Hepatocyte (in vitro differentiated cells): ENCODE data around the gene EPHA10. TPM values are rescaled to one million over a fixed set of nuclear protein-coding genes. Genes with fewer than 3 reads are reported as not detected.

Source experiments
- DNase-seq: peaks from one replicate; pipeline ENCODE4 v3.0.0-alpha.2; 2016; ENCODE audit warnings: low spot score
- H2AFZ ChIP-seq: fragments of 200-600 bp; sonication (generic); 2 replicates; pipeline ENCODE4 v1.6.0; 2016; ENCODE audit warnings: antibody characterized with exemption, mild to moderate bottlenecking
- H3K27ac ChIP-seq: fragments of 200-600 bp; sonication (generic); 2 replicates; pipeline ENCODE4 v1.5.1; 2016; ENCODE audit warnings: mild to moderate bottlenecking
- H3K27me3 ChIP-seq: fragments of 200-600 bp; sonication (generic); 2 replicates; pipeline ENCODE4 v1.6.1; 2016
- H3K36me3 ChIP-seq: fragments of 200-600 bp; sonication (generic); replicated peaks from 2 replicates; pipeline ENCODE4 v1.5.1; 2016; ENCODE audit warnings: low read depth; ENCODE audit not compliant: insufficient read depth
- H3K4me1 ChIP-seq: fragments of 200-600 bp; sonication (generic); 2 replicates; pipeline ENCODE4 v1.5.1; 2016; ENCODE audit warnings: mild to moderate bottlenecking, moderate library complexity; ENCODE audit not compliant: insufficient read depth
- H3K4me2 ChIP-seq: fragments of 200-600 bp; sonication (generic); 2 replicates; pipeline ENCODE4 v1.6.0; 2016
- H3K4me3 ChIP-seq: fragments of 200-600 bp; sonication (generic); 2 replicates; pipeline ENCODE4 v1.5.1; 2016; ENCODE audit warnings: mild to moderate bottlenecking
- H3K79me2 ChIP-seq: fragments of 200-600 bp; sonication (generic); 2 replicates; pipeline ENCODE4 v1.6.0; 2017; ENCODE audit warnings: mild to moderate bottlenecking
- H3K9me2 ChIP-seq: fragments of 200-600 bp; sonication (generic); replicated peaks from 2 replicates; pipeline ENCODE4 v1.6.0; 2017; ENCODE audit warnings: mild to moderate bottlenecking; ENCODE audit not compliant: insufficient read depth
- H3K9me3 ChIP-seq: fragments of 200-600 bp; sonication (generic); 2 replicates; pipeline ENCODE4 v1.5.1; 2016; ENCODE audit warnings: low read depth, mild to moderate bottlenecking
- H4K20me1 ChIP-seq: fragments of 200-600 bp; sonication (generic); 2 replicates; pipeline ENCODE4 v1.6.0; 2016; ENCODE audit warnings: mild to moderate bottlenecking; ENCODE audit not compliant: insufficient read depth, poor library complexity, severe bottlenecking
- EZH2 ChIP-seq: fragments of 200-600 bp; sonication (generic); IDR thresholded peaks from 2 replicates; pipeline ENCODE4 v1.6.1; 2016; ENCODE audit warnings: antibody characterized with exemption, mild to moderate bottlenecking, borderline replicate concordance
- EZH2phosphoT487 ChIP-seq: fragments of 200-600 bp; sonication (generic); IDR thresholded peaks from one replicate; pipeline ENCODE4 v1.6.1; 2018; ENCODE audit warnings: antibody characterized with exemption, mild to moderate bottlenecking, low read depth, moderate library complexity; ENCODE audit not compliant: unreplicated experiment, severe bottlenecking
- WGBS: methylation state at CpG from one replicate; pipeline ENCODE4 v1.1.6; 2016; ENCODE audit warnings: low lambda C conversion rate; ENCODE audit errors: missing lambda C conversion rate; 5-methylcytosine and 5-hydroxymethylcytosine counted together
- polyA plus RNA-seq: library from polyadenylated mRNA; unstranded; fragments of >200 nt; fragmentation: Nextera tagmentation; extraction: Ambion mirVana; gene quantifications from 2 replicates; pipeline ENCODE4 v1.2.1, GENCODE V29; 2016
- total RNA-seq: library from RNA; depleted of rRNA; stranded (reverse); fragments of >200 nt; gene quantifications from 2 replicates; pipeline ENCODE4 v1.2.3, GENCODE V29; 2014
- TF ChIP-seq, protein P1 (sequence below): fragments of 200-600 bp; sonication (generic); IDR thresholded peaks from 2 replicates; pipeline ENCODE4 v1.5.1; 2016; ENCODE audit warnings: antibody characterized with exemption, mild to moderate bottlenecking; ENCODE audit not compliant: poor library complexity

EPHA10 gene
- total RNA-seq = 0.84 and 1.5 TPM in 2 replicates
- 0.79 and 1.3 TPM in 2 replicates for polyA plus RNA-seq

DNA sequence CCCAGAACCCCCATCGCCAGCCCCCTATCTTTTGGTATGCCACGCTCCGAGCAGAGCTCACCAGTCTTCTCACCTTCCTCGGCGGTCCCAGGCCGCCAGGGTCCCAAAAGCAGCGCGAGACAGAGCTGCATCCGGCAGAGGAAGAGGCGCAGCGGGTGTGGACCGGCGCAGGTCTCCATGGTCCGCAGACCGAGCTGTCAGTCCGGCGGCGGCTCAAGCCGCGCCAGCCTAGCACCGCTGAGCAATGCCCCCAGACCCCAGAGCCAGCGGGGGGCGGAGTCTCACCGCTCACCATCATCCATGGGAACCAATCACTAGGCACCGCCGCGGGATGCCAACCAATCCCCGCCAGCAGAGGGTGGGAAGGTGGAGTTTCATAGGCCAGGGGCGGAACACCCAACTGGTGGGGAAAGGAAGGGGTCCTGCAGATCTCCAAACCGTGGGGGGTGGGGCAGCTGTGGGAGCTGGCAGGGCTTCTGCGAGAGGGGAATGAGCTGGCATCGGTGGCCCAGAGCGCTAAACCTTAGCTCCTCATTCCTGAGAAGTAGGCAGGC is at the start of gene EPHA10:
Gene EPHA10 (minus strand): TSS at position 233 of the 554 bp plus-strand sequence. CDS start 54 bp downstream, at position 179.
- no peaks in the 10 kb centered on the region for H4K20me1 ChIP-seq
- H3K4me3 ChIP-seq = no peak within 1 kb of the TSS
- TF ChIP-seq, protein P1, sequence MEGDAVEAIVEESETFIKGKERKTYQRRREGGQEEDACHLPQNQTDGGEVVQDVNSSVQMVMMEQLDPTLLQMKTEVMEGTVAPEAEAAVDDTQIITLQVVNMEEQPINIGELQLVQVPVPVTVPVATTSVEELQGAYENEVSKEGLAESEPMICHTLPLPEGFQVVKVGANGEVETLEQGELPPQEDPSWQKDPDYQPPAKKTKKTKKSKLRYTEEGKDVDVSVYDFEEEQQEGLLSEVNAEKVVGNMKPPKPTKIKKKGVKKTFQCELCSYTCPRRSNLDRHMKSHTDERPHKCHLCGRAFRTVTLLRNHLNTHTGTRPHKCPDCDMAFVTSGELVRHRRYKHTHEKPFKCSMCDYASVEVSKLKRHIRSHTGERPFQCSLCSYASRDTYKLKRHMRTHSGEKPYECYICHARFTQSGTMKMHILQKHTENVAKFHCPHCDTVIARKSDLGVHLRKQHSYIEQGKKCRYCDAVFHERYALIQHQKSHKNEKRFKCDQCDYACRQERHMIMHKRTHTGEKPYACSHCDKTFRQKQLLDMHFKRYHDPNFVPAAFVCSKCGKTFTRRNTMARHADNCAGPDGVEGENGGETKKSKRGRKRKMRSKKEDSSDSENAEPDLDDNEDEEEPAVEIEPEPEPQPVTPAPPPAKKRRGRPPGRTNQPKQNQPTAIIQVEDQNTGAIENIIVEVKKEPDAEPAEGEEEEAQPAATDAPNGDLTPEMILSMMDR = no peak
- no peak for TF ChIP-seq EZH2
- no peak for TF ChIP-seq EZH2phosphoT487
- H3K4me1 ChIP-seq = no peaks in the 10 kb centered on the region
- H3K27ac ChIP-seq = no peak within 1 kb of the TSS
- H3K4me2 ChIP-seq = no peak within 1 kb of the TSS
- no peak for DNase-seq
- 18% methylated on average over 32 of the region's 33 CpGs for WGBS
- no peaks in the 10 kb centered on the region for H3K79me2 ChIP-seq
- H3K36me3 ChIP-seq = no peaks in the 10 kb centered on the region
- H3K27me3 ChIP-seq = peaks cover 81% of the 10 kb centered on the region
- no peaks in the 10 kb centered on the region for H3K9me2 ChIP-seq
- H3K9me3 ChIP-seq = no peaks in the 10 kb centered on the region
- no peak within 1 kb of the TSS for H2AFZ ChIP-seq

DNA sequence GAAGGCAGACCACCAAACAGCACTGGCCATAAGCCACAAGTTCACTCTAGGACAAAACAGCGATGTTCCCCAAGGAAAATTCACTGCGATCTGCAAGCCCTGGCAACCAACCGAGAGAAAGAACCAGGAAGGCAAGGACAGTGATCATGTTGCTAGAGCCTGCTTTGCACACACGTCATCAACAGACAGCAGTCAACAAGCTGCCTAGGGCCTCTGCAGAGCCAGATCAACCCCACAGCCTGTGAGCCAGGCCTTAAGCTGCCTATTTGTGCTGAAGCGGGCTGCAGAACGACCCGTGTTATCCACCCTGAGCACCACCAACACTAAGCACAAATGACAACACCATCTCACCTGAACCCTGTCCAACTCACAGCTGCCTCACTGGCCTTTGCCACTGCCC is 49.3 kb upstream of the EPHA10 start:
- Histone ChIP-seq H2AFZ (no peak overlapping the region), H4K20me1 (no peaks in the 10 kb centered on the region), H3K27ac (no peak overlapping the region), H3K4me1 (peaks cover 3% of the 10 kb centered on the region), H3K9me2 (no peaks in the 10 kb centered on the region), H3K79me2 (peaks cover 14% of the 10 kb centered on the region), H3K27me3 (no peaks in the 10 kb centered on the region), H3K36me3 (no peaks in the 10 kb centered on the region), H3K4me3 (no peak overlapping the region), H3K4me2 (no peak overlapping the region), H3K9me3 (no peaks in the 10 kb centered on the region)
- no peak for DNase-seq
- WGBS = 93% methylated on average over 7 of the region's 7 CpGs
- TF ChIP-seq EZH2phosphoT487 (no peak), EZH2 (no peak)
- TF ChIP-seq, protein P1 = no peak

DNA sequence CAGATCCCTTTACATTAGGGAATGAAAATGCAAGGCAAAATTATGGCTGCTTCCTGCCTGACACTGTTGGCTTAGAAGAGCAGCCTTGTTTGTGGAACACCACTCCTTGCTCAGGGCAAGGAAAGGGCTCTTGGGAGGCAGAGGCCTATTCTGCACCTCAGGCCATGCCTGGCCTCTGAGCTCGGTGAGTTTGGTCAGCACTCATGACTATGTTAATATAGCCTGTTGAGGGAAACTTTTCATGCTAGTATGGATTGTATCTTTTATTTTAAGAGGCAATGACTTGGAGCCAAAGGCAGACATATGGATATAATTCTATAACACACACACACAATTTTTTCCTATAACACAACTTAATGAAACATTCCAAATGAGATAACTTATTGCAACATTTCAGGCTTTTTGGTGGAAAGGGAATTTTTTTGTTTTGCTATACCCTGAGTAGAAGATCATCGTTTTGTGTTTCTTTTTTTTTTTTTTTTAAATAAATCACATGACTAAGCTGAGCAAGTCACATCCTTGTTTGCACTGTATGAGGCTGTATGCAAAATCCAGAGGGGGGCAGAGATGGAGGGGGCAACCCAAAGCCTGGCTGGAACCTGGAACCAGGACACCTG is 48.7 kb upstream of the EPHA10 start:
- no peak for TF ChIP-seq EZH2
- TF ChIP-seq, protein P1 = no peak
- TF ChIP-seq EZH2phosphoT487 = no peak
- H2AFZ ChIP-seq = no peak overlapping the region
- H3K4me3 ChIP-seq = no peak overlapping the region
- no peaks in the 10 kb centered on the region for H3K36me3 ChIP-seq
- H3K79me2 ChIP-seq = peaks cover 14% of the 10 kb centered on the region
- H3K4me1 ChIP-seq = peaks cover 8% of the 10 kb centered on the region
- no peaks in the 10 kb centered on the region for H3K9me3 ChIP-seq
- no peaks in the 10 kb centered on the region for H3K27me3 ChIP-seq
- DNase-seq = no peak
- no peak overlapping the region for H3K27ac ChIP-seq
- H3K9me2 ChIP-seq = no peaks in the 10 kb centered on the region
- H4K20me1 ChIP-seq = no peaks in the 10 kb centered on the region
- no peak overlapping the region for H3K4me2 ChIP-seq
- WGBS = 89% methylated on average over 2 of the region's 2 CpGs
